Astrocyte (in vitro differentiated cells and primary cell): ENCODE measurements around the gene GRM2. TPM values are rescaled to one million over a fixed set of nuclear protein-coding genes. Genes with fewer than 3 reads are reported as not detected.

ENCODE experiments used
- DNase-seq: peaks from one replicate; pipeline ENCODE4 v3.0.0-alpha.2; 2010; ENCODE audit warnings: low read depth
- FAIRE-seq: peaks from 2 replicates; lab custom pipeline; 2011; peaks lifted over from hg19 to GRCh38; lab: Jason Lieb, UNC
- H2AFZ ChIP-seq: 2 replicates; pipeline ENCODE4 v1.6.0; 2012; ENCODE audit warnings: low read depth, low read length, inconsistent platforms
- H3K27ac ChIP-seq: 2 replicates; pipeline ENCODE4 v1.5.1; 2011; ENCODE audit warnings: low read depth, low read length, inconsistent platforms
- H3K27me3 ChIP-seq: 2 replicates; pipeline ENCODE4 v1.6.0; 2011; ENCODE audit warnings: low read length, inconsistent platforms; ENCODE audit not compliant: insufficient read depth
- H3K36me3 ChIP-seq: 2 replicates; pipeline ENCODE4 v1.5.1; 2011; ENCODE audit warnings: low read length, inconsistent platforms; ENCODE audit not compliant: insufficient read depth
- H3K4me1 ChIP-seq: 2 replicates; pipeline ENCODE4 v1.5.1; 2011; ENCODE audit warnings: low read length, inconsistent platforms; ENCODE audit not compliant: insufficient read depth
- H3K4me2 ChIP-seq: 2 replicates; pipeline ENCODE4 v1.6.0; 2012; ENCODE audit warnings: low read length, inconsistent platforms
- H3K4me3 ChIP-seq: 2 replicates; pipeline ENCODE4 v1.5.1; 2011; ENCODE audit warnings: low read depth, mild to moderate bottlenecking, low read length, inconsistent platforms; ENCODE audit not compliant: insufficient read depth
- H3K79me2 ChIP-seq: 2 replicates; pipeline ENCODE4 v1.6.0; 2012; ENCODE audit warnings: mild to moderate bottlenecking, low read length, inconsistent platforms; ENCODE audit not compliant: insufficient read depth
- H3K9ac ChIP-seq: 2 replicates; pipeline ENCODE4 v1.6.0; 2012; ENCODE audit warnings: mild to moderate bottlenecking, low read length, inconsistent platforms
- H3K9me3 ChIP-seq: 2 replicates; pipeline ENCODE4 v1.5.1; 2012; ENCODE audit warnings: low read depth, mild to moderate bottlenecking, low read length, inconsistent platforms; ENCODE audit not compliant: insufficient read depth
- H4K20me1 ChIP-seq: 2 replicates; pipeline ENCODE4 v1.6.0; 2012; ENCODE audit warnings: low read length, inconsistent platforms; ENCODE audit not compliant: insufficient read depth
- H3K27ac Mint-ChIP-seq: one replicate; pipeline ENCODE4 v1.8.0; 2021; ENCODE audit warnings: mild to moderate bottlenecking, mixed read lengths; ENCODE audit not compliant: unreplicated experiment
- H3K27me3 Mint-ChIP-seq: one replicate; pipeline ENCODE4 v1.8.0; 2021; ENCODE audit warnings: low read depth, mixed read lengths; ENCODE audit not compliant: unreplicated experiment
- H3K36me3 Mint-ChIP-seq: one replicate; pipeline ENCODE4 v1.8.0; 2021; ENCODE audit warnings: low read depth, mixed read lengths; ENCODE audit not compliant: unreplicated experiment
- H3K4me1 Mint-ChIP-seq: one replicate; pipeline ENCODE4 v1.8.0; 2021; ENCODE audit warnings: low read depth, mixed read lengths; ENCODE audit not compliant: unreplicated experiment
- H3K4me3 Mint-ChIP-seq: one replicate; pipeline ENCODE4 v1.8.0; 2021; ENCODE audit warnings: mild to moderate bottlenecking, moderate library complexity, mixed read lengths; ENCODE audit not compliant: unreplicated experiment
- H3K9me3 Mint-ChIP-seq: one replicate; pipeline ENCODE4 v1.8.0; 2021; ENCODE audit warnings: mild to moderate bottlenecking, mixed read lengths; ENCODE audit not compliant: unreplicated experiment
- CTCF ChIP-seq: IDR thresholded peaks from 2 replicates; pipeline ENCODE4 v1.5.1; 2011; ENCODE audit warnings: low read depth, mild to moderate bottlenecking, inconsistent platforms, low read length, moderate library complexity; ENCODE audit not compliant: insufficient read depth
- EZH2 ChIP-seq: IDR thresholded peaks from 2 replicates; pipeline ENCODE4 v1.6.1; 2012; ENCODE audit warnings: mild to moderate bottlenecking, low read length, inconsistent platforms; ENCODE audit not compliant: insufficient read depth
- total RNA-seq: library from RNA; stranded (reverse); gene quantifications from 2 replicates; pipeline ENCODE4 v1.2.1, GENCODE V29; 2021

GRM2 gene
- total RNA-seq, 1 donor from 2014 or later: 0.25 TPM

- H4K20me1 ChIP-seq: peaks cover 34% of the 10 kb centered on the region
- FAIRE-seq (no peak), DNase-seq (no peak)
- H3K4me3 Mint-ChIP-seq: no peak overlapping the region
- no peak overlapping the region for H3K27ac ChIP-seq
- no peak overlapping the region for H2AFZ ChIP-seq
- H3K36me3 ChIP-seq: no peaks in the 10 kb centered on the region
- no peak overlapping the region for H3K4me3 ChIP-seq
- H3K36me3 Mint-ChIP-seq: peaks cover 2% of the 10 kb centered on the region
- no peaks in the 10 kb centered on the region for H3K79me2 ChIP-seq
- peaks cover 7% of the 10 kb centered on the region for H3K4me1 ChIP-seq
- H3K9me3 ChIP-seq: no peaks in the 10 kb centered on the region
- no peak overlapping the region for H3K27ac Mint-ChIP-seq
- no peak for TF ChIP-seq CTCF
- no peak for TF ChIP-seq EZH2
- no peaks in the 10 kb centered on the region for H3K4me1 Mint-ChIP-seq
- peaks cover 16% of the 10 kb centered on the region for H3K27me3 ChIP-seq
- no peaks in the 10 kb centered on the region for H3K9me3 Mint-ChIP-seq
- no peak overlapping the region for H3K4me2 ChIP-seq
- H3K9ac ChIP-seq: no peak overlapping the region
- peaks cover 39% of the 10 kb centered on the region for H3K27me3 Mint-ChIP-seq
Observed at GRCh38 chr3:51709004-51709420, 2.1 kb downstream of the GRM2 start.

- no peaks in the 10 kb centered on the region for H3K4me1 Mint-ChIP-seq
- TF ChIP-seq EZH2: no peak
- no peak for TF ChIP-seq CTCF
- H3K36me3 Mint-ChIP-seq: no peaks in the 10 kb centered on the region
Observed at GRCh38 chr3:51709675-51710074, 2.8 kb downstream of the GRM2 start.

GRCh38 chr3:51710631-51711351 lies 3.9 kb downstream of the GRM2 start:
- H3K4me1 Mint-ChIP-seq: no peaks in the 10 kb centered on the region
- H4K20me1 ChIP-seq: peaks cover 17% of the 10 kb centered on the region
- H2AFZ ChIP-seq: no peak overlapping the region
- no peaks in the 10 kb centered on the region for H3K79me2 ChIP-seq
- DNase-seq: no peak
- H3K4me2 ChIP-seq: no peak overlapping the region
- H3K27me3 Mint-ChIP-seq: peaks cover 46% of the 10 kb centered on the region
- no peaks in the 10 kb centered on the region for H3K9me3 ChIP-seq
- H3K36me3 ChIP-seq: no peaks in the 10 kb centered on the region
- peaks cover 7% of the 10 kb centered on the region for H3K9me3 Mint-ChIP-seq
- H3K27ac ChIP-seq: no peak overlapping the region
- H3K36me3 Mint-ChIP-seq: no peaks in the 10 kb centered on the region
- no peak overlapping the region for H3K27ac Mint-ChIP-seq
- no peak overlapping the region for H3K9ac ChIP-seq
- TF ChIP-seq CTCF: no peak
- no peak for TF ChIP-seq EZH2
- peaks cover 16% of the 10 kb centered on the region for H3K27me3 ChIP-seq
- no peak for FAIRE-seq
- H3K4me3 Mint-ChIP-seq: no peak overlapping the region
- no peak overlapping the region for H3K4me3 ChIP-seq
- peaks cover 7% of the 10 kb centered on the region for H3K4me1 ChIP-seq

More at GRCh38 chr3:51709675-51710074, 2.8 kb downstream of the GRM2 start:
- Mint-ChIP-seq H3K4me3 (no peak overlapping the region), H3K9me3 (peaks cover 4% of the 10 kb centered on the region), H3K27me3 (peaks cover 45% of the 10 kb centered on the region), H3K27ac (no peak overlapping the region)
- Histone ChIP-seq H3K9me3 (no peaks in the 10 kb centered on the region), H3K36me3 (no peaks in the 10 kb centered on the region), H3K79me2 (no peaks in the 10 kb centered on the region), H2AFZ (no peak overlapping the region), H3K27ac (no peak overlapping the region), H3K27me3 (peaks cover 16% of the 10 kb centered on the region), H3K4me1 (peaks cover 7% of the 10 kb centered on the region), H4K20me1 (peaks cover 28% of the 10 kb centered on the region), H3K4me2 (no peak overlapping the region), H3K4me3 (no peak overlapping the region), H3K9ac (no peak overlapping the region)
- FAIRE-seq (no peak), DNase-seq (no peak)
